Body of pancreas (tissue), 4 donors: ENCODE results near the gene MAP7D1.

ENCODE experiments used
- POLR2A ChIP-seq, 3 donors: fragments of 450-650 bp; IDR thresholded peaks; one replicate each; pipeline ENCODE4 v1.6.1; 2016; ENCODE audit warnings: antibody characterized with exemption in 3 of 3, mild to moderate bottlenecking in 2 of 3
- TF ChIP-seq, protein P1 (sequence below), 7 experiments: fragments of 450-650 bp in 4 of 7; fragments of 200-600 bp in 3 of 7; sonication (generic) in 3 of 7; IDR thresholded peaks; one replicate each; pipeline ENCODE4 v1.5.1; 2016 to 2019; ENCODE audit warnings: antibody characterized with exemption in 7 of 7

- no peak for TF ChIP-seq POLR2A (IDR thresholded peaks at IDR 0.05)
- TF ChIP-seq, protein P1, sequence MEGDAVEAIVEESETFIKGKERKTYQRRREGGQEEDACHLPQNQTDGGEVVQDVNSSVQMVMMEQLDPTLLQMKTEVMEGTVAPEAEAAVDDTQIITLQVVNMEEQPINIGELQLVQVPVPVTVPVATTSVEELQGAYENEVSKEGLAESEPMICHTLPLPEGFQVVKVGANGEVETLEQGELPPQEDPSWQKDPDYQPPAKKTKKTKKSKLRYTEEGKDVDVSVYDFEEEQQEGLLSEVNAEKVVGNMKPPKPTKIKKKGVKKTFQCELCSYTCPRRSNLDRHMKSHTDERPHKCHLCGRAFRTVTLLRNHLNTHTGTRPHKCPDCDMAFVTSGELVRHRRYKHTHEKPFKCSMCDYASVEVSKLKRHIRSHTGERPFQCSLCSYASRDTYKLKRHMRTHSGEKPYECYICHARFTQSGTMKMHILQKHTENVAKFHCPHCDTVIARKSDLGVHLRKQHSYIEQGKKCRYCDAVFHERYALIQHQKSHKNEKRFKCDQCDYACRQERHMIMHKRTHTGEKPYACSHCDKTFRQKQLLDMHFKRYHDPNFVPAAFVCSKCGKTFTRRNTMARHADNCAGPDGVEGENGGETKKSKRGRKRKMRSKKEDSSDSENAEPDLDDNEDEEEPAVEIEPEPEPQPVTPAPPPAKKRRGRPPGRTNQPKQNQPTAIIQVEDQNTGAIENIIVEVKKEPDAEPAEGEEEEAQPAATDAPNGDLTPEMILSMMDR (IDR thresholded peaks at IDR 0.05) = no peak
Measured at GRCh38 chr1:36139521-36139920, 16.4 kb upstream of the MAP7D1 start.
